LNCAP (cell line): Measurements from ENCODE around the gene RHOBTB1.

Experiments used
- CTCF ChIP-seq: fragments of 450-650 bp; IDR thresholded peaks from 2 replicates; pipeline ENCODE4 v1.5.1; 2017; ENCODE audit warnings: mild to moderate bottlenecking

RHOBTB1 gene

GRCh38 chr10:60877777-60878120 is 66.2 kb downstream of the RHOBTB1 start:
- no peak for TF ChIP-seq CTCF

- TF ChIP-seq CTCF = no peak
Observed at GRCh38 chr10:60877061-60877776, 66.8 kb downstream of the RHOBTB1 start.

GRCh38 chr10:60873758-60874157 is 70.2 kb downstream of the RHOBTB1 start:
- TF ChIP-seq CTCF = no peak

DNA sequence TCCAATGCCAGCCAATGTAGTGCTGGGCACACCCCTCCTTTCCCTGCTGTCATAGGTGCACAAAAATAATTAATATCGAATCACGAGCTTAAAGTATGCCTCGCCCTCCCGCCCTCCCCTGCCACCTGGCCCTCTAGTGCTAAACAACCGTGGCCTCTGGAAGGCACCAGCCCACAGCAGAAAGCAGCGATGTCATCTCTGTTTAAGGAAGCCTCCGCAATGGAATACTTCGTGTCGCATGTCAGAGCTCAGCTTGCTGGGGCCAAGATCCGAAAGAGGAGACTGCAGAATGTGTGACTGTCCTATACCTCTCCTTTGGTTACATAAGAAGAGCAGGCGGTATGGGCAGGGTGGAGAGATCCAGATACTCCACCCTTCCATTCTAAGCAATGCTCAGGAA is 71.5 kb downstream of the RHOBTB1 start:
- no peak for TF ChIP-seq CTCF

DNA sequence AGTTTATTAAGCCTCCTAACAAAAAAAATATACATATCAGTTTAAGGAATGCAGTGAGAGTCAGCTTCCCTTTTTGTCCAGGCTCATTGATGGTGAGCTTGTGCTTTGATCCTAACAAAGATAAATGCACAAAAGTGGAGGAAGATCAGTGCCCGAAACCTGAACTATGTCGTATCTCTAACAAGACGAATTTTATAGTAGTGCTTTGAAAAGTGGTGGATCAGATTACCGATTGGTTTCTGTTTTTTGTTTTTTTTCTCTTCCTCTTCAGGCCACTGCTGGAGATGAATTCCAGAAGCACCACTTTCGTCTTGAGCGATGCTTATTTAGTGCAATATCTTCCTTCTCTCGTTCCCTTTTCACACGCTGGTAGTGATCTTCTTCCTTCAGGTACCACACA is 72.8 kb downstream of the RHOBTB1 start:
- TF ChIP-seq CTCF = no peak

DNA sequence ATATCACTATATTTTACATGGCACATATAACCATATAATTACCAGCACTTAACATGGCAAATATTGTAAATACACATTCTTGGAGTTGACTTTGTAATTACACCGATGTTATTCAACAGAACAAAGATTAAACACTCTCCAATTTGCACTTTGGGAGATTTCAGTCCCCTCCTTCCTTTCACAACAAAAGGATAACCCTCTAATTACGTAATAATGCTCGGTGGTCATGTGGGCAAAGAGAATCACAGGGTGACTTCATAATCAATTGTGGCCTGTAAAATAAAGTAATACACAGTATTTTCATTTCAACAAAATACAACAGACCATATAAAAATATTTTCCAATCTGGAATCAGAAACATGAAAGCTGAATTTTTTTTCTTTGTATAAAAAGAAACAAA is 73.2 kb downstream of the RHOBTB1 start:
- TF ChIP-seq CTCF = no peak

GRCh38 chr10:60870416-60870728 is 73.6 kb downstream of the RHOBTB1 start:
- peak; percentile 18; the same call in 1 of the 2 replicates for TF ChIP-seq CTCF
